H1 (cell line): ENCODE results near the gene XRRA1. TPM values are rescaled to one million over a fixed set of nuclear protein-coding genes. Genes with fewer than 3 reads are reported as not detected.

Source experiments
- BCL11A ChIP-seq, 2 experiments: IDR thresholded peaks; one replicate each; pipeline ENCODE4 v1.6.1; 2011; ENCODE audit warnings: low read depth in 2 of 2, low read length in 2 of 2, mild to moderate bottlenecking in 2 of 2
- JUND ChIP-seq: IDR thresholded peaks from 2 replicates; pipeline ENCODE4 v1.6.1; 2011; ENCODE audit warnings: mild to moderate bottlenecking, improper control_type of control experiment, low read length
- SIN3A ChIP-seq, 2 experiments: IDR thresholded peaks in 1 of 2; conservative IDR thresholded peaks in 1 of 2; 2 replicates each; pipeline ENCODE4 v1.6.1; 2011 to 2012; ENCODE audit warnings: low read length in 2 of 2, improper control_type of control experiment in 1 of 2, low read depth in 1 of 2, mild to moderate bottlenecking in 1 of 2
- SRF ChIP-seq: IDR thresholded peaks from 2 replicates; pipeline ENCODE4 v1.6.1; 2011; ENCODE audit warnings: mild to moderate bottlenecking, low read depth, low read length, moderate library complexity
- polyA plus RNA-seq, 7 experiments: library from polyadenylated mRNA; depleted of rRNA in 3 of 7; stranded (reverse) in 5 of 7; unstranded in 2 of 7; fragments of >200 nt in 5 of 7; fragments of 200-250 nt in 2 of 7; gene quantifications; 1 replicate in 5 of 7; 2 replicates in 1 of 7; 4 replicates in 1 of 7; pipeline versions ENCODE4 v1.2.1 to v1.2.3, GENCODE V29; 2011 to 2013; ENCODE audit warnings: missing spikeins in 2 of 7, mixed read lengths in 2 of 7
- total RNA-seq: library from RNA; stranded (reverse); fragmentation: NEBNext Ultra II Directional; extraction: Animal tissue kit (Norgen Biotek cat#: 25700); gene quantifications from 2 replicates; pipeline ENCODE4 v1.2.1, GENCODE V29; 2021
- TF ChIP-seq, protein P1 (sequence below): IDR thresholded peaks from 2 replicates; pipeline ENCODE4 v1.6.1; 2011; ENCODE audit warnings: low read length, improper control_type of control experiment

Gene XRRA1
- total and polyA plus RNA-seq, 2 of the 8 experiments (the other 6 are each of a cell fraction or from before 2014, with no cell fraction given), result 2.1 to 7.1 TPM

DNA sequence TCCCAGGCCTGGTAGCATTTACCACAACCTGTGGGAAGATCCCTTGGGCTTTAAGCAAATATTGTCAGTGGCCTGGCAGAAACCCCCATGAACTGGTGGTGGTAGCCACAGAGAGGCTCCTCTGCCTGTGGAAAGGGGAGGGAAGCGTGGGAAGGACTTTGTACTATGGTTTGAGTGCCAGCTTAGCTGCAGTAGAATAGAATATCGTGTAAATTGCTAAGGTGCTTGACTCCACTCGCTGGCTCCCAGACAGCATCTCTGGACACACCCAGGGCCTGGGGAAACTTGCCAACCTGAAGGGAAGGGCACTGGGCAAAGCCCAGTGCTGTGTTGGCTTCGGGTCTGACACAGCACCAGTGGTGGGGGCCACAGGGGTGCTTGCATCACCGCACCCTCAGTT lies 52.6 kb downstream of the XRRA1 start (continued):
- TF ChIP-seq, protein P1, sequence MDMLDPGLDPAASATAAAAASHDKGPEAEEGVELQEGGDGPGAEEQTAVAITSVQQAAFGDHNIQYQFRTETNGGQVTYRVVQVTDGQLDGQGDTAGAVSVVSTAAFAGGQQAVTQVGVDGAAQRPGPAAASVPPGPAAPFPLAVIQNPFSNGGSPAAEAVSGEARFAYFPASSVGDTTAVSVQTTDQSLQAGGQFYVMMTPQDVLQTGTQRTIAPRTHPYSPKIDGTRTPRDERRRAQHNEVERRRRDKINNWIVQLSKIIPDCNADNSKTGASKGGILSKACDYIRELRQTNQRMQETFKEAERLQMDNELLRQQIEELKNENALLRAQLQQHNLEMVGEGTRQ, result no peak
- no peak for TF ChIP-seq JUND
- TF ChIP-seq SIN3A (conservative IDR thresholded peaks at IDR 0.05 in 1 of 2, IDR thresholded peaks at IDR 0.05 in 1 of 2; ENCODE audit: low read depth in 1 of 2, low read length in 2 of 2), result no peak
- no peak for TF ChIP-seq SRF
- TF ChIP-seq BCL11A (IDR thresholded peaks at IDR 0.05; ENCODE audit: low read depth in 2 of 2, low read length in 2 of 2), result no peak
